Mucosa of rectum (tissue), 2 donors: ENCODE data around the gene EPX.

ENCODE experiments used
- H3K27ac ChIP-seq, 2 donors: one replicate each; pipeline ENCODE4 v1.7.0; 2013; ENCODE audit warnings: inconsistent platforms in 2 of 2, low read depth in 2 of 2, low read length in 2 of 2
- H3K27me3 ChIP-seq, 2 donors: one replicate each; pipeline ENCODE4 v1.7.0; 2013; ENCODE audit warnings: low read length in 2 of 2; ENCODE audit not compliant: control insufficient read depth in 2 of 2, insufficient read depth in 2 of 2
- H3K36me3 ChIP-seq, 2 donors: one replicate each; pipeline ENCODE4 v1.7.0; 2013; ENCODE audit warnings: low read length in 2 of 2; ENCODE audit not compliant: control insufficient read depth in 2 of 2, insufficient read depth in 2 of 2
- H3K4me1 ChIP-seq, 2 donors: one replicate each; pipeline ENCODE4 v1.7.0; 2013; ENCODE audit warnings: low read length in 2 of 2, mild to moderate bottlenecking in 1 of 2; ENCODE audit not compliant: control insufficient read depth in 2 of 2, insufficient read depth in 2 of 2
- H3K4me3 ChIP-seq, 2 donors: one replicate each; pipeline ENCODE4 v1.7.0; 2013; ENCODE audit warnings: low read length in 2 of 2
- H3K9ac ChIP-seq, 2 donors: one replicate each; pipeline ENCODE4 v1.7.0; 2013; ENCODE audit warnings: low read length in 2 of 2, low read depth in 1 of 2, mild to moderate bottlenecking in 1 of 2
- H3K9me3 ChIP-seq, 2 donors: one replicate each; pipeline ENCODE4 v1.7.0; 2013; ENCODE audit warnings: low read length in 2 of 2; ENCODE audit not compliant: control insufficient read depth in 2 of 2
- donor health status: healthy.
- donor health status: Normal muscosa, but diverticular disease.

The EPX gene

DNA sequence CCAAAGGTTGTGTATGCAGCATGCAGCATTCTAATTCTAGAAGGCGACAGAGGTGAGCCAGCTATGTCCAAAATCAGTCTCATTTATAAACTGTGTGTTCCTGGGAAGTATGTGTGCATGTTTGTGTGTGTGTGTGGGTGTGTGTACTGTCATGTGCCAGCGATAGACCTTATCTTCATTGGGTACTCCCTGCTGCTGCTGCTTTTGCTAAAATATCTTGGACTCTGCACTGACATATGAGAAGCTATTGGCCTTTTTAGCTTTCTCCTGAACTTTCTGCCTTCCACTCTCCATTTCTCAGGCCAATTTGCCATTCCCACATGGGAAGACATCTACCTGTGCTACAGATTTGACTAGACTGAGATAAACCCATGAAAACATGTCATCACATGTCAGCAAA, 43.9 kb downstream of the EPX start:
- H3K9ac ChIP-seq: no peak overlapping the region
- no peaks in the 10 kb centered on the region for H3K4me1 ChIP-seq
- H3K27me3 ChIP-seq: peaks cover 3 to 13% of the 10 kb centered on the region in 2 donors
- H3K36me3 ChIP-seq: no peaks in the 10 kb centered on the region
- H3K27ac ChIP-seq: no peak overlapping the region
- no peak overlapping the region for H3K4me3 ChIP-seq
- no peaks in the 10 kb centered on the region for H3K9me3 ChIP-seq

- Histone ChIP-seq H3K9ac (no peak within 1 kb of the TSS), H3K27me3 (peaks cover 13 to 22% of the 10 kb centered on the region in 2 donors), H3K4me1 (no peaks in the 10 kb centered on the region), H3K36me3 (no peaks in the 10 kb centered on the region), H3K27ac (no peak within 1 kb of the TSS), H3K4me3 (no peak within 1 kb of the TSS), H3K9me3 (no peaks in the 10 kb centered on the region)
Measured at GRCh38 chr17:58238147-58238634, 45.7 kb downstream of the EPX start, which contains the start of gene LPO. LPO (plus strand) TSS chr17:58238584; CDS start chr17:58242980, 4,396 bp downstream.

DNA sequence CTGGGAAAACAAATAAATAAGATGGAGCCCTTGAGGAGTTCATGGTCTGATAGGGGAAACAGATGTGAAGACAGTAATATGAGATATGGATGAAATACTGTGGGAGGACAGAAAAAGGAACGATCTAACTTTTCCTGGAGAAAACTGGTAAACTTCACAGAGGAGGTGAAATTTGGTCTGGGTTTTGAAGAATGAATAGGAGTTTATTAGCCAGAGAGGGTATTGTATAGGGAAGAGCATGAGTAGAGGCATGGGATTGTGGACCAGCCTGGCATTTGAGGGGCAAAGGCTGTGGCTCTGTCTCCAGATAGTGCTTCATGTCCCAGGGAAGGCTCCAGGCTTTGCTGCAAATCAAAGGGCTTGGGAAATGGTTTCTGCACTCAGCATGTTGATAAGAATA, 47.5 kb downstream of the EPX start:
- peaks cover 15 to 22% of the 10 kb centered on the region in 2 donors for H3K27me3 ChIP-seq
- no peaks in the 10 kb centered on the region for H3K36me3 ChIP-seq
- no peak overlapping the region for H3K4me3 ChIP-seq
- H3K9ac ChIP-seq: no peak overlapping the region
- H3K4me1 ChIP-seq: no peaks in the 10 kb centered on the region
- H3K9me3 ChIP-seq: no peaks in the 10 kb centered on the region
- no peak overlapping the region for H3K27ac ChIP-seq

DNA sequence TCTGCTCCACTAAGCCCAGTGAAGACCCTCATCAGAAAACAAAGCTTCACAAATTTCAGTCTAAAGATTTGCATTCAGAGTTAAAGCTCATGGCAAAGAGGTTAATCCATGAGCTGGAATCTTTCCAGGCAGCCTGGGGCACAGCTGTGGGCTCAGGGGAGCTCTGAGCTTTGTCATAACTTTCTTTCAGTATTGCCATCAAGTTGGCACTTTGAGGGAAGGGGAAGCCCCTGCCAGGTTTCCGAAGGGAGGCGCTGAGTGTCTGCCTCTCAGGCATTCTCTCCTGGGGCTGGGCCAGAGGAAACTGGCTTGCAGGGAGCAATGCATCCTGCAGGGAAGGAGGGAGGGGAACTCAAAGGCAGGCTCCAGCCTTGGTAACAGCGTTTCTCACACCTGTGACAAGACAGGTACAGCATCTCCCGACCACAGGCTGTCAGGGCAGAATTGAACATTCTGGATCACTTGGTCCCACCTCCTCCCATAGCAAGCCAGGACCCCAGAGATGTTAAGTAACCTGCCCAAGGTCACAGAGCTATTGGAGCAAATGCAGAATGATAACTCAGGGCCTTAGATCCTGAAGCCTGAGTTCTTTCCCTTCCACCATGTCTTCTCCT, 49.8 kb downstream of the EPX start:
- Histone ChIP-seq H3K36me3 (no peaks in the 10 kb centered on the region), H3K27ac (no peak overlapping the region), H3K27me3 (peaks cover 15 to 19% of the 10 kb centered on the region in 2 donors), H3K4me3 (no peak overlapping the region), H3K9me3 (no peaks in the 10 kb centered on the region), H3K4me1 (no peaks in the 10 kb centered on the region), H3K9ac (no peak overlapping the region)

GRCh38 chr17:58244963-58245362, 52.4 kb downstream of the EPX start:
- H3K9me3 ChIP-seq: no peaks in the 10 kb centered on the region
- H3K9ac ChIP-seq: no peak overlapping the region
- H3K4me3 ChIP-seq: no peak overlapping the region
- no peak overlapping the region for H3K27ac ChIP-seq
- peaks cover 0 to 5% of the 10 kb centered on the region in 2 donors for H3K4me1 ChIP-seq
- H3K36me3 ChIP-seq: no peaks in the 10 kb centered on the region
- H3K27me3 ChIP-seq: peaks cover 18 to 27% of the 10 kb centered on the region in 2 donors

- no peak overlapping the region for H3K9ac ChIP-seq
- H3K27me3 ChIP-seq: peaks cover 18 to 34% of the 10 kb centered on the region in 2 donors
- H3K36me3 ChIP-seq: no peaks in the 10 kb centered on the region
- no peak overlapping the region for H3K4me3 ChIP-seq
- H3K27ac ChIP-seq: no peak overlapping the region
- no peaks in the 10 kb centered on the region for H3K9me3 ChIP-seq
- peaks cover 0 to 5% of the 10 kb centered on the region in 2 donors for H3K4me1 ChIP-seq
Measured at GRCh38 chr17:58245428-58246103, 53.0 kb downstream of the EPX start.

DNA sequence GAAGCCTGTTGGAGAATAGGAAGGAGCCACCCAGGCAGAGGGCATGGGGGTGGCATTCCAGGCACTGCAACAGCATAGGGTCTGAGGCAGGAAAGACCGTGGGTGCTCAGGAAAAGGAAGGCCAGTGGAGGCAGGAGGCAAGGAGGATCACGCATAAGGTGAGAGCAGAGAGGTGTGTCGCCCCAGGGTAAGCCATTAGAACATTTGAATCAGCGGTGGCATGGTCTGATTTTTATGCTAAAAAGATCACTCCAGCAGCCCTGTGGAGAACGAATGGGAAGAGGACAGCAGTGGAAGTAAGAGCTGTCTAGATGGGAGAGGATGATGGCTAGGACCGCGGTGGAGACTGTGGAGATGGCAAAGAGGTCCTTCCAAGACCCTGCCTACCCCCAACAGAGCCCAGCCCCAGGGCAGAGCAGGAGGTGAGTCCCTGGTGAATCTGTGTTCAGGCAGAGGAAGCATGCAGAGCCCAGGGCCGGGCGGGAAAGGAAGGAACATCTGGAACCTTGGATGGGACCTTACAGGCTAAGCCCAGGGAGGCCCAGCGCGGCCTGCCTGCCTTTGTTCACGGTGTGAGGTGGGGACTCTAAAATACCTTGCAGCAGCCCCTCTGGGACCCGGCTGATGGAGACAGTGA, 53.7 kb downstream of the EPX start:
- Histone ChIP-seq H3K9me3 (no peaks in the 10 kb centered on the region), H3K27ac (no peak overlapping the region), H3K36me3 (no peaks in the 10 kb centered on the region), H3K27me3 (peaks cover 18 to 35% of the 10 kb centered on the region in 2 donors), H3K4me1 (peaks cover 0 to 5% of the 10 kb centered on the region in 2 donors), H3K9ac (no peak overlapping the region), H3K4me3 (no peak overlapping the region)

- Histone ChIP-seq H3K4me1 (peaks cover 0 to 5% of the 10 kb centered on the region in 2 donors), H3K36me3 (no peaks in the 10 kb centered on the region), H3K9me3 (no peaks in the 10 kb centered on the region), H3K4me3 (no peak overlapping the region), H3K9ac (no peak overlapping the region), H3K27me3 (peaks cover 18 to 30% of the 10 kb centered on the region in 2 donors), H3K27ac (no peak overlapping the region)
Measured at GRCh38 chr17:58246781-58247180, 54.3 kb downstream of the EPX start.

- H3K27me3 ChIP-seq: peaks cover 12 to 23% of the 10 kb centered on the region in 2 donors
- H3K36me3 ChIP-seq: no peaks in the 10 kb centered on the region
- no peaks in the 10 kb centered on the region for H3K9me3 ChIP-seq
- H3K4me3 ChIP-seq: no peak overlapping the region
- no peak overlapping the region for H3K9ac ChIP-seq
- peaks cover 0 to 5% of the 10 kb centered on the region in 2 donors for H3K4me1 ChIP-seq
- H3K27ac ChIP-seq: no peak overlapping the region
Measured at GRCh38 chr17:58247511-58248363, 55.2 kb downstream of the EPX start.
